Type B pancreatic cell (in vitro differentiated cells): ENCODE measurements around the gene RFK. TPM values are rescaled to one million over a fixed set of nuclear protein-coding genes. Genes with fewer than 3 reads are reported as not detected.

ENCODE experiments used
- DNase-seq: peaks from one replicate; pipeline ENCODE4 v3.0.0; 2021; ENCODE audit warnings: mixed read lengths; ENCODE audit not compliant: unreplicated experiment; ENCODE audit errors: extremely low spot score
- H3K27ac Mint-ChIP-seq: 2 replicates; pipeline ENCODE4 v1.8.0; 2021; ENCODE audit warnings: mild to moderate bottlenecking, mixed read lengths
- H3K27me3 Mint-ChIP-seq: 2 replicates; pipeline ENCODE4 v1.8.0; 2021; ENCODE audit warnings: mixed read lengths
- H3K36me3 Mint-ChIP-seq: 2 replicates; pipeline ENCODE4 v1.8.0; 2021; ENCODE audit warnings: mixed read lengths
- H3K4me1 Mint-ChIP-seq: one replicate; pipeline ENCODE4 v1.8.0; 2021; ENCODE audit warnings: mixed read lengths; ENCODE audit not compliant: unreplicated experiment
- H3K4me3 Mint-ChIP-seq: 2 replicates; pipeline ENCODE4 v1.8.0; 2021; ENCODE audit warnings: mild to moderate bottlenecking, mixed read lengths
- H3K9me3 Mint-ChIP-seq: 2 replicates; pipeline ENCODE4 v1.8.0; 2021; ENCODE audit warnings: mixed read lengths
- total RNA-seq: library from RNA; stranded (reverse); gene quantifications from 2 replicates; pipeline ENCODE4 v1.2.1, GENCODE V29; 2021; ENCODE audit warnings: low replicate concordance
- TF ChIP-seq, protein P1 (sequence below): fragments of 200-600 bp; sonication (generic); conservative IDR thresholded peaks from 2 replicates; pipeline ENCODE4 v1.5.0; 2021; ENCODE audit warnings: antibody characterized with exemption, mild to moderate bottlenecking

Gene RFK
- total RNA-seq, 1 donor from 2014 or later: 19.8 TPM

DNA sequence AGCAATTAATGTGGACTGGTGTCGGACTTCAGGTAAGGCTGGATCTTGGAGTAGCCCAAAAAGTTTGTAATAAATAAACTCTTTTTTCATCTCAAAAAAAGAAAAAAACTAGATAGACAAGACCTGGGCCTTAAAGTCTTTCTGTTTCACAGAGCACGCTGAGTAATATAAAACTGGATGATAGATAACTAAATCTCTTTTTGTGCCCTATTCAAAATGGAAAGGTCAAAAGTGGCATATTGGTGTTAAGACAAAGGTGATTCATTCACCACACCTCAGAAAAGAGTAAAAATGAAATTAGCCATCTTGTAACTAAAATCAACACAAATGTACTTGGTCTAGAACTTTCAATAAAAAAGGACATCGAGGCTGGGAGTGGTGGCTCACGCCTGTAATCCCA lies 30.3 kb upstream of the RFK start:
- peaks cover 8% of the 10 kb centered on the region for H3K4me1 Mint-ChIP-seq
- DNase-seq: no peak
- no peak overlapping the region for H3K4me3 Mint-ChIP-seq
- H3K27me3 Mint-ChIP-seq: no peaks in the 10 kb centered on the region
- peaks cover 3% of the 10 kb centered on the region for H3K36me3 Mint-ChIP-seq
- TF ChIP-seq, protein P1, sequence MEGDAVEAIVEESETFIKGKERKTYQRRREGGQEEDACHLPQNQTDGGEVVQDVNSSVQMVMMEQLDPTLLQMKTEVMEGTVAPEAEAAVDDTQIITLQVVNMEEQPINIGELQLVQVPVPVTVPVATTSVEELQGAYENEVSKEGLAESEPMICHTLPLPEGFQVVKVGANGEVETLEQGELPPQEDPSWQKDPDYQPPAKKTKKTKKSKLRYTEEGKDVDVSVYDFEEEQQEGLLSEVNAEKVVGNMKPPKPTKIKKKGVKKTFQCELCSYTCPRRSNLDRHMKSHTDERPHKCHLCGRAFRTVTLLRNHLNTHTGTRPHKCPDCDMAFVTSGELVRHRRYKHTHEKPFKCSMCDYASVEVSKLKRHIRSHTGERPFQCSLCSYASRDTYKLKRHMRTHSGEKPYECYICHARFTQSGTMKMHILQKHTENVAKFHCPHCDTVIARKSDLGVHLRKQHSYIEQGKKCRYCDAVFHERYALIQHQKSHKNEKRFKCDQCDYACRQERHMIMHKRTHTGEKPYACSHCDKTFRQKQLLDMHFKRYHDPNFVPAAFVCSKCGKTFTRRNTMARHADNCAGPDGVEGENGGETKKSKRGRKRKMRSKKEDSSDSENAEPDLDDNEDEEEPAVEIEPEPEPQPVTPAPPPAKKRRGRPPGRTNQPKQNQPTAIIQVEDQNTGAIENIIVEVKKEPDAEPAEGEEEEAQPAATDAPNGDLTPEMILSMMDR: no peak
- no peak overlapping the region for H3K27ac Mint-ChIP-seq
- no peaks in the 10 kb centered on the region for H3K9me3 Mint-ChIP-seq

DNA sequence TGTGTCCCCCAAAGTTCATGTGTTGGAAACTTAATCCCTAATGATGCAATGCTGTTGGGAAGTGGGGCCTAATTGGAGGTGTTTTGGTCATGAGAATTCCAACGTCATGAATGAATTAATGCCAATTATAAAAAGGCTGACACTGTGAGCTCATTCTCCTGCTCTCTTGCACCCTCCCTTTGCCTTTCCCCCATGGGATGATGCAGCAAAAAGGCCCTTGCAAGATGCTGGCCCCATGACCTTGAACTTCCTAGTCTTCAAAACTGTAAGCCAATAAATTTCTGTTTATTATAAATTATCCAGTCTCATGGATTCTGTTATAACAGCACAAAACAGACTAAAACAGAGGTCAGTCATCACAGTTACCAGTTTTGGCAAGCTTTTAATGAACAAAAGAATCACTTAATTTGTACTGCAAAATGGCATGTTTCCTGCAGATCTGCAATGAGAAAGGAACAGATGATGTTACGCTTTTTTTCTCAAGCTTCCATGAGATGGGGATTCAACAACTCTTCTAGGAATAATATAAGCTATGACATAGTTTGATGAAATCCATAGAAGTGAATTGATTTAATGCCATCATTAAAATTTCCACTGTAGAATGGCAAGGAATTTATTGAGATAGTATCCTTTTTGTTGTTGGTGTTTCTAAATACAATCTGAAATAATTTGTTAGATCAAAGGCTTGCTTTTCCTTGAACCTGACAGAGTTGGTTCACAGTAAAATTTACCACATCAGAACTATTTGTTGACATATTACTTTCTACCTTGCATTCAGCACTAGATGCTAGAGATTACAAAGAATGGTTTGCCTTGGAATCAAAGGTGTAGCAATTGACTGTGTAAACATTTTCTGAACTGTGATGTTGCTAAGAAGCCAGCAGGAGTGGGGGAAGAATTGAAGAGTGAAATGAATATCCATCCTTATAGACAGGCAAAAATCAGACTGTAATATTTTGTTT lies 29.3 kb upstream of the RFK start:
- TF ChIP-seq, protein P1: no peak
- Mint-ChIP-seq H3K27me3 (no peaks in the 10 kb centered on the region), H3K4me3 (no peak overlapping the region), H3K4me1 (peaks cover 8% of the 10 kb centered on the region), H3K27ac (peak overlapping the region; percentile 4), H3K36me3 (peaks cover 3% of the 10 kb centered on the region), H3K9me3 (no peaks in the 10 kb centered on the region)
- DNase-seq: no peak

DNA sequence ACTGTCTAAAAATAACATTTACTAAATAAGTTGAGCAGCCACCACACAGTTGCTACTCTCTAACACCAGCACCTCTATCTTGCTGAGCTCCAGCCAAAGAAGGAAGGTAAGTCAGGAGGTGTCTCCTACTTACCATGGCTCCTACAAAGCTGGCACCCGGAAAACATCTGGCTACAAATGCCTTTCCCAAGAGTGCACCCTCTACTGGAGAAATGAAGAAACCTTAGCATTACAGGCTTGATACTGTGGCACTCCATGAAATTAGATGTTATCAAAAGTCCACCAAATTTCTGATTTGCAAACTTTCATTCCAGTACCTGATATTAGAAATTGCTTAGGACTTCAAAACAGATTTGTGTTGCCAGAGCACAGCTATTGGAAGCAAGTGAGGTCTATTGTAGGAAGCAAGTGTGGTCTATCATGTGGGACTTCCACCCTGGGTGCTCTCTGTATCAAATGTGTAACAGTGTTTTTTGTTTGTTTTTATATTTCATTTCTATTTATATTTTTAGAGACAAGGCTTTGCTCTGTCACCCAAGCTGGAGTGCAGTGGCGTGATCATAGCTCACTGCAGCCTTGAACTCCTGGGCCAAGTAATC lies 25.7 kb upstream of the RFK start:
- Mint-ChIP-seq H3K27ac (no peak overlapping the region), H3K9me3 (peaks cover 4% of the 10 kb centered on the region), H3K4me3 (no peak overlapping the region), H3K4me1 (peaks cover 15% of the 10 kb centered on the region), H3K36me3 (peaks cover 3% of the 10 kb centered on the region), H3K27me3 (no peaks in the 10 kb centered on the region)
- TF ChIP-seq, protein P1: peak; percentile 65
- DNase-seq: no peak

DNA sequence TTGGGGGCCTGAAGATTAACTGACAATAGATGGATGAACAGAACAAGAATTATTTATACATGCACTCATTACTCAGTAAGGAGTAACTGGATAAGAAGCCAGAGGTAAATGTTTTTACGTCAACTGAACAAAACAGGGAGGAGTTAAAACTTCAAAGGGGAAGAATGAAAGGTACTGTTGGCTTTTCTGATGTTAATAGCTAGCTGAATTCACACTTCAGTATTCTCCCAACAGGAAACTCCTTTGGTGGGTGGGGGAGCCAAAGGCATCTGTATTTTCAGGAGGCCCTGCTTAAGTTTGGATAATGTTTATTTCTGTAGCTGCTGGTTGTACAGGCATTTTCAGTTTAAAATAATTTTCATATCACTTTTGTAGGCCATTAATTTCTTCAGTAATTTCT lies 23.2 kb upstream of the RFK start:
- DNase-seq: no peak
- Mint-ChIP-seq H3K36me3 (no peaks in the 10 kb centered on the region), H3K27ac (no peak overlapping the region), H3K4me3 (no peak overlapping the region), H3K27me3 (no peaks in the 10 kb centered on the region), H3K9me3 (peaks cover 14% of the 10 kb centered on the region), H3K4me1 (peaks cover 10% of the 10 kb centered on the region)
- TF ChIP-seq, protein P1: no peak

DNA sequence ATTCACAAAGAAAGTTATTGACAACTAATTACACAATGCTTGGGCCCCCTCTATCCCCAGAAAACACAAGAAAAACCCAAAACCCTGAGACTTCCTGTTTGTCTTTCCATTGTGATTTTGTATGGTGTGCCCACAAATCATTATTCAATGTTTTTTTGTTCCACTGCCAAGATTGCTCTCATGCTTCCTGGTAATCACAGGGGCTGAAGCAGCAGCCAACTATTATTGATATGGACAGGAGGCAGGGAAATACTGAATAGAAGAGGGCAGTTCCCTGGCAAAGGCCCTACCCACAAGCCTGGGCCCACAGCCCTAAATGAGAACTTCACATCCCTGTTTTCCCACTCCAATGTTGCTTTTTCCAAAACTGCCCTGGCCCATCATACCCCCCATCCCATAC lies 21.5 kb upstream of the RFK start:
- H3K9me3 Mint-ChIP-seq: peaks cover 14% of the 10 kb centered on the region
- no peak for DNase-seq
- H3K4me3 Mint-ChIP-seq: no peak overlapping the region
- H3K36me3 Mint-ChIP-seq: no peaks in the 10 kb centered on the region
- H3K4me1 Mint-ChIP-seq: peaks cover 10% of the 10 kb centered on the region
- H3K27ac Mint-ChIP-seq: no peak overlapping the region
- no peaks in the 10 kb centered on the region for H3K27me3 Mint-ChIP-seq
- TF ChIP-seq, protein P1: no peak
